GM20000 (cell line): ENCODE results near the gene VWF.

Experiments used
- DNase-seq: peaks from one replicate; pipeline ENCODE4 v3.0.0; 2012; ENCODE audit warnings: low spot score
- TF ChIP-seq, protein P1 (sequence below): IDR thresholded peaks from 2 replicates; pipeline ENCODE4 v1.5.1; 2012; ENCODE audit warnings: mild to moderate bottlenecking, control low read depth; ENCODE audit errors: extremely low read depth, missing control alignments

VWF gene

DNA sequence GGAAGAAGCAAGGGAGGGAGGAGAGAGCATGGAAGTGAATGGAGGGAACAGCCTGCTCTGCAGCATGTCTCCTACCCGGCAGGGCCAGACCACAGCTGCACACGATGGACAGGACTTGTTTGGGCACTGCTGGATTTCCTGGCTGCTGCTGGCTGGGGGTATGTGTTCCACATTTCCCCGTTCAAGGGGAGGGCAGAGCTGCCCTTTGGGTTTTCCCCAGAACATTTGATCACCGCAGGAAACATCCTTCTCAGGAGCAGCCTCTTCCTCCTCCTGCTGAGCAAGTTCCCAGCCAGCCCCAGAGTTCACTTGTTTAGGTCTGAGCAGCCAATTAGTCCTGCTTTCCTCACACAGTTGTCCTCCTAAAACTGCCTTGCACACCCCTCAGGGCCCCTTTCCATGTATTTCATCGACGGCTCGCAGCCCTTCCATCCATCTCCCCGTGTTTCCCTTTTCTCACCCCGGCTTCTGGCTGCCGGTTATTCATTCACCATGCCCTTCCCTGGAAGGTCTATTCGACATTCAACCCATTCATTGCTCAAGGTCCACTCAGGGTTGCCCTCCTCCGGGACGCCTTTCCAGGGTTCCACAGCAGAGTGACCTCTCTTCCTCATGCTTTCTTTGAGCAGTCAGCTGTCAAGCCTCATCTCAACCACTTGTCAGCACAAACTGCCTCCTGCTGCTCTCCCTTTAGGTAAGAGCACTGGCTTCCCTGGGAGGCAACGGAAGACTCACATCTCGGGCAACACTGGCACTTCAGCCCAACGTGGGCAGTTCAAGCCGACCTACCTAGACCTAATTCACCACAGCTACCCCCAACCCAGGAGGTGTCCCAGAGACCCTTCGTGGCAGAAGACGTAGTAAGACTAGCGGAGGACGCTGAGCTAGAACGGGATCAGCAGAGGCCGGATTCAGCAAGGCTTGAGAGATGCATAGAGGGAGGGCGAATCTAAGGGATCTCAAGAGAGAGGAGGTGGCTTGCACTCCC is 159.3 kb downstream of the VWF start:
- no peak for DNase-seq
- TF ChIP-seq, protein P1, sequence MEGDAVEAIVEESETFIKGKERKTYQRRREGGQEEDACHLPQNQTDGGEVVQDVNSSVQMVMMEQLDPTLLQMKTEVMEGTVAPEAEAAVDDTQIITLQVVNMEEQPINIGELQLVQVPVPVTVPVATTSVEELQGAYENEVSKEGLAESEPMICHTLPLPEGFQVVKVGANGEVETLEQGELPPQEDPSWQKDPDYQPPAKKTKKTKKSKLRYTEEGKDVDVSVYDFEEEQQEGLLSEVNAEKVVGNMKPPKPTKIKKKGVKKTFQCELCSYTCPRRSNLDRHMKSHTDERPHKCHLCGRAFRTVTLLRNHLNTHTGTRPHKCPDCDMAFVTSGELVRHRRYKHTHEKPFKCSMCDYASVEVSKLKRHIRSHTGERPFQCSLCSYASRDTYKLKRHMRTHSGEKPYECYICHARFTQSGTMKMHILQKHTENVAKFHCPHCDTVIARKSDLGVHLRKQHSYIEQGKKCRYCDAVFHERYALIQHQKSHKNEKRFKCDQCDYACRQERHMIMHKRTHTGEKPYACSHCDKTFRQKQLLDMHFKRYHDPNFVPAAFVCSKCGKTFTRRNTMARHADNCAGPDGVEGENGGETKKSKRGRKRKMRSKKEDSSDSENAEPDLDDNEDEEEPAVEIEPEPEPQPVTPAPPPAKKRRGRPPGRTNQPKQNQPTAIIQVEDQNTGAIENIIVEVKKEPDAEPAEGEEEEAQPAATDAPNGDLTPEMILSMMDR = no peak

DNA sequence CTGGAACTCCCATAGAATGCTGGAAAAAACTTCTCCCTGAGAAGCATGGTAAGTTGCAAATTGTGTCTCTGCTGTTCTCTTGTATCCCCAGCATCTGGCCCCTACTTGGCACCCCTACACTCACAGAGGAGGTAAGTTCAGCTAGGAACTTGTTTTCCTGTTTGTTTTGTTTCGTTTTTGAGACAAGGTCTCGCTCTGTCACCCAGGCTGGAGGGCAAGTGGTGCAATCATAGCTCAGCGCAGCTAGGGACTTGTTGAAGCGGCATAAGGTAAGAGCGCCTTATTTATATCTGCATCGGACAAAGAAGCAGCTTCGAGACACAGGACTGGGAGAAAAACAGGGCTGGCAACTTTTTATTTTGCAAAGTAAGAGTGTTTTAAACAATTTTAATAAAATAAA is 161.0 kb downstream of the VWF start:
- TF ChIP-seq, protein P1 = no peak
- no peak for DNase-seq

DNA sequence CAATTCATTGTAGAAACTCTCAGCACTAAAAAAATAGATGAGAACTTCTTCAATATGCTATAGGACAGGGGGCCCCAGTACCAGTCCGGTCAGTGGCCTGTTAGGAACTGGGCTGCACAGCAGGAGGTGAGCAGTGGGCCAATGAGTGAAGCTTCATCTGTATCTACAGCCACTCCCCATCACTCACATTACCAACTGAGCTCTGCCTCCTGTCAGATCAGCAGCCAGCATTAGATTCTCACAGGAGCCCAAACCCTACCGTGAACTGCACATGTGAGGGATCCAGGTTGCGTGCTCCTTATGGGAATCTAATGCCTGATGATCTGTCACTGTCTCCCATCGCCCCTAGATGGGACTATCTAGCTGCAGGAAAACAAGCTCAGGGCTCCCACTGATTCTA is 163.7 kb downstream of the VWF start:
- TF ChIP-seq, protein P1 = no peak
- no peak for DNase-seq

DNA sequence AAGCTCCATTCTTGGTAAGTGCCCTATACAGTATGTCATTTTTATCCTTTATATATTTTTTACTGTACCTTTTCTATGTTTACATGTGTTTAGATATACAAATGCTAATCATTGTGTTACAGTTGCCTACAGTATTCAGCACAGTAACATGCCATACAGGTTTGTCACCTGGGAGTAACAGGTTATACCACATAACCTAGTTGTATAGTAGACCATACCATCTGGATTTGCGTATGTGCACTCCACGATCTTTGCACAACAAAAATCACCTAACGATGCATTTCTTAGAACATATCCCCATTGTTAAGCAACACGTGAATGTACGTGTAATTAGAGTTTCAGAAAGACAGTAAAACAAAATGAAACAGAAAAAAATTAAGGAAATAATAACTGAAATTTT is 167.5 kb downstream of the VWF start:
- DNase-seq = no peak
- TF ChIP-seq, protein P1 = no peak

DNA sequence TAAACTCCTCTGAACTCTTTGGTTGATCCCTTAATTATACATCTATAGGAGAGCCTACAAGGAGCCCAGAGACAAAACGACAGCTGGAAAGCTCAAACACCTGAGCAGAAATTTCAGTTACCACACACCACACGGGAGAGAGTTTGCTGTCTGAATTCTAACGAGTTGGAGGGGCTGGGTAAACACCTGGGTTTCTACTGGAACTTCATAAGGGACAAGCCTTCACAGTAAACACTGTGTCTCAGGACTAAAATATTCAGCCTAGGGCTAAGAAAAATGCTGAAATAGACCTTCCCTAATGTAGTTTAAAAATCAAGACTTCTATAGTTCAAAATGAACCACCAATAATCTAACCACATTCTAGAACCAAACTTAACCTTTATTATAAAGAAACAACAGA is 169.8 kb downstream of the VWF start:
- no peak for DNase-seq
- TF ChIP-seq, protein P1 = no peak

DNA sequence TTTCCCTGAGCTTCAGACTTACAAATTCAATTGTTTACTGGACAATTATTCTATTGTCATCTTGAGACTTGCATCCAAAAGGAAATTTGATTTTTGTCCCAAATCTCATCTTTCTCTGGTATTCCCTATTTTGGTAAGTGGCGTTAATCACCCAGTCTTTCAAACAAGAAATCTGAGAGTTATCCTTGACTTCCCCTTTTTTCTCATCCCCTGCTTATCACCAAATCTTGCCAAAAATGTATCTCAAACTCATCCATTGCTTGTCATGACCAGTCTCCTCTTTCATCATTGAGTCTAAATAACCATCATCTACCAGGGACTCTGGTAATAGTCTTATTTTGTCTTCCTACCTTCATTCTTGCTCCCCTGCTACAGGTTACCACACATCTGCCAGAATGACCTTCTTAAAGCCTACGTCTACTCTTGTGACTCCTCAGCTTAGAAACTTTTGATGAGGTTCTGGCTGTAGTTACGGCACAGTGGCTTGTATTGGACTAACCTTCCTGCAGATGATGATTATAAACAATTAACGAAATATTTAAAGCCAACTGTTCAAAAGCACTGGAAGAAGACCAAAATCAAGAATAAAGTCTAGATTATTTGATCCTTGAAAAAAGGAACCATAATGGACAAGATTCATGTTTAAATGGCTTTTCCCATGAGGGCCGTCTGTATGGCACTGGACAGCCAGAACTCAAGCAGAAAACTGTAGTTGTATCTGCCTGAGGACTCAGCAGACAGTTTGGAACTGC is 170.5 kb downstream of the VWF start:
- no peak for DNase-seq
- TF ChIP-seq, protein P1 = no peak

DNA sequence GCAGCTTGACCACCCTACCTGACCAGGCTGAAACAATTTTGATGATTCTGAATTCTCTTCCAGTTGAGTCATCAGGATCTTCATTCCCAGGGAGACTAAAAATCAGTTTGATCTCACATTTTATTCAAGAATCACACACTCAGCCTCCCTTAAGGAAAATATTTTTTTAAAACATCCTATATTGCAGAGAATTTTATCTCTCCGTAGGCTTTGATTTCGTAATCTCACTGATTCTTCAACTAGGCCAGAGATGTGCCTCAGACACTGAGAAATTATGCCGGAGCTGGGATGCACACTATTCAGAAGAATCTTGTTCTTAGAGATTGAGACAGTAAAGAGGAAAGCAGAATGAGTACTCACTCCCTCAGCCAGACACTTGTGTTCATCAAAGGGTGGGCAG is 172.4 kb downstream of the VWF start:
- TF ChIP-seq, protein P1 = no peak
- DNase-seq = no peak
